Measurements from ENCODE around the gene CFAP410. TPM values are rescaled to one million over a fixed set of nuclear protein-coding genes. Genes with fewer than 3 reads are reported as not detected.

Gene CFAP410
- total RNA-seq, 3 donors from 2014 or later (not counting 1 experiment from before 2014, with no cell fraction given) = 43.6 to 47.4 (median 46.7) TPM

GRCh38 chr21:44334329-44335030 is 4.7 kb downstream of the CFAP410 start:
- H3K27ac Mint-ChIP-seq = no peak overlapping the region
- H3K36me3 ChIP-seq (ENCODE audit: control insufficient read depth, insufficient read depth, low read length) = peaks cover 17% of the 10 kb centered on the region
- intact Hi-C loops (cut with micrococcal nuclease) = no loop called here

GRCh38 chr21:44333509-44334328 is 5.5 kb downstream of the CFAP410 start:
- no peaks in the 10 kb centered on the region for H3K27me3 Mint-ChIP-seq (ENCODE audit: low read depth in 2 of 2)
- no peak for DNase-seq
- Histone ChIP-seq H3K4me3 (ENCODE audit: low read length) (no peak overlapping the region), H3K27ac (ENCODE audit: low read length) (no peak overlapping the region), H3K9me3 (ENCODE audit: control insufficient read depth, insufficient read depth, low read length) (no peaks in the 10 kb centered on the region), H3K4me1 (ENCODE audit: control insufficient read depth, insufficient read depth, low read length) (peaks cover 18% of the 10 kb centered on the region), H3K36me3 (ENCODE audit: control insufficient read depth, insufficient read depth, low read length) (peaks cover 17% of the 10 kb centered on the region), H3K27me3 (ENCODE audit: control insufficient read depth, insufficient read depth, low read length) (no peaks in the 10 kb centered on the region)
- H3K27ac Mint-ChIP-seq = no peak overlapping the region
- H3K9me3 Mint-ChIP-seq = no peaks in the 10 kb centered on the region
- no peak for ATAC-seq
- no peak overlapping the region for H3K4me3 Mint-ChIP-seq
- H3K36me3 Mint-ChIP-seq = no peaks in the 10 kb centered on the region
- WGBS (ENCODE audit: insufficient coverage) = 91% methylated on average over 45 of the region's 45 CpGs
- TF ChIP-seq CTCF (IDR thresholded peaks at IDR 0.05) = no peak
- peaks cover 9 to 10% of the 10 kb centered on the region in 2 donors for H3K4me1 Mint-ChIP-seq
- intact Hi-C loops (cut with micrococcal nuclease) = no loop called here

More at GRCh38 chr21:44334329-44335030, 4.7 kb downstream of the CFAP410 start:
- no peak for TF ChIP-seq CTCF (IDR thresholded peaks at IDR 0.05)
- Histone ChIP-seq H3K27me3 (ENCODE audit: control insufficient read depth, insufficient read depth, low read length) (no peaks in the 10 kb centered on the region), H3K9me3 (ENCODE audit: control insufficient read depth, insufficient read depth, low read length) (no peaks in the 10 kb centered on the region), H3K4me3 (ENCODE audit: low read length) (no peak overlapping the region), H3K4me1 (ENCODE audit: control insufficient read depth, insufficient read depth, low read length) (peaks cover 20% of the 10 kb centered on the region), H3K27ac (ENCODE audit: low read length) (no peak overlapping the region)
- DNase-seq (no peak), ATAC-seq (no peak)
- Mint-ChIP-seq H3K9me3 (no peaks in the 10 kb centered on the region), H3K36me3 (no peaks in the 10 kb centered on the region), H3K4me1 (peaks cover 13% of the 10 kb centered on the region in 2 donors), H3K4me3 (no peak overlapping the region), H3K27me3 (ENCODE audit: low read depth in 2 of 2) (no peaks in the 10 kb centered on the region)
- WGBS (ENCODE audit: insufficient coverage) = 88% methylated on average over 18 of the region's 26 CpGs

DNA sequence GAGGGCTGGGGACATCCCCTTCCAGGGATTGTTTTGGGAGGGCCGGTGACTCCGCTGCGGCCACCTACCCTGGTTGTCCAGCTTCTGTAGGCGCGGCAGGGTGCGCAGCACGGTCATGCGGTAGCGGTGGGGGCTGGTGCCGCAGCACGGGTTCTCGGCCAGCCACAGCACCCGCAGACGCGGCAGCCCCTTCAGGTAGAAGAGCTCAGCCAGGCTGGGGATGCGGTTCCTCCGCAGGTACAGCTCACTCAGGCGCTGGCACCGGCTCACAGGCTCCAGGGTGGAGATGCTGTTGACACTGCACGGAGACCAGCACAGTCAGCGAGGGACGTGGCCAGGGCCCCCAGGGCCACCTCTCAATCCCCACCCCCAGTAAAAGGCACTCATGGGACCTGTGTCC is 6.2 kb downstream of the CFAP410 start:
- TF ChIP-seq CTCF (IDR thresholded peaks at IDR 0.05) = no peak
- no peaks in the 10 kb centered on the region for H3K9me3 ChIP-seq (ENCODE audit: control insufficient read depth, insufficient read depth, low read length)
- peaks cover 13% of the 10 kb centered on the region for H3K4me1 ChIP-seq (ENCODE audit: control insufficient read depth, insufficient read depth, low read length)
- H3K9me3 Mint-ChIP-seq = no peaks in the 10 kb centered on the region
- H3K27ac Mint-ChIP-seq = no peak overlapping the region
- no peak for ATAC-seq
- DNase-seq = no peak
- no peaks in the 10 kb centered on the region for H3K27me3 Mint-ChIP-seq (ENCODE audit: low read depth in 2 of 2)
- no peaks in the 10 kb centered on the region for H3K36me3 Mint-ChIP-seq
- no peak overlapping the region for H3K4me3 ChIP-seq (ENCODE audit: low read length)
- H3K4me1 Mint-ChIP-seq = peaks cover 8% of the 10 kb centered on the region in 2 donors
- no peaks in the 10 kb centered on the region for H3K27me3 ChIP-seq (ENCODE audit: control insufficient read depth, insufficient read depth, low read length)
- H3K27ac ChIP-seq (ENCODE audit: low read length) = no peak overlapping the region
- no peak overlapping the region for H3K4me3 Mint-ChIP-seq
- peaks cover 17% of the 10 kb centered on the region for H3K36me3 ChIP-seq (ENCODE audit: control insufficient read depth, insufficient read depth, low read length)
- WGBS (ENCODE audit: insufficient coverage) = 97% methylated on average over 22 of the region's 22 CpGs
- intact Hi-C loops (cut with micrococcal nuclease) = no loop called here
